KOPT-K1 (cell line): Measurements from ENCODE around the gene MYCN.

Experiments
- H3K27ac ChIP-seq: fragments of 200-600 bp; sonication (generic); 2 replicates; pipeline ENCODE4 v1.5.1; 2016; ENCODE audit warnings: antibody characterized with exemption, mild to moderate bottlenecking, low read depth, low read length; ENCODE audit not compliant: poor library complexity, severe bottlenecking
- H3K36me3 ChIP-seq: fragments of 200-600 bp; sonication (generic); 2 replicates; pipeline ENCODE4 v1.5.1; 2017; ENCODE audit warnings: antibody characterized with exemption, mild to moderate bottlenecking, low read length, moderate library complexity; ENCODE audit not compliant: insufficient read depth
- H3K9me3 ChIP-seq: fragments of 200-600 bp; sonication (generic); 2 replicates; pipeline ENCODE4 v1.5.1; 2017; ENCODE audit warnings: antibody characterized with exemption, low read length, mild to moderate bottlenecking; ENCODE audit not compliant: insufficient read depth, poor library complexity, severe bottlenecking

Gene MYCN

GRCh38 chr2:15934291-15934945, 5.9 kb upstream of the MYCN start:
- Histone ChIP-seq H3K9me3 (peaks cover 4% of the 10 kb centered on the region), H3K27ac (no peak overlapping the region)

DNA sequence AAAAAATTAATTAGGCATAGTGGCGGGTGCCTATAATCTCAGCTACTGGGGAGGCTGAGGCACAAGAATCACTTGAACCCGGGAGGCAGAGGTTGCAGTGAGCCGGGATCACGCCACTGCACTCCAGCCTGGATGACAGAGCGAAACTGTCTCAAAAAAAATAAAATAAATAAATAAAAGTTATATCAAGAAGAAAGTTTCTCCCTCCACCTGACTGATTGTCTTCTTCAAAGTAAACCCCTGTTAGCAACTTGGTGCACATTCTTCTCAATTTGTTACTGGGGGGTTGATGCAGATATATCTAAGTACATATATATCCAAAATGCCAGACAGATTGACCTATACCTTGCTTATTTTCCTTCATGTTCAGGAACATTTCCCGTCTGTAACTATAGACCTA, 5.2 kb upstream of the MYCN start:
- no peak overlapping the region for H3K27ac ChIP-seq
- peaks cover 10% of the 10 kb centered on the region for H3K9me3 ChIP-seq
- H3K36me3 ChIP-seq = no peaks in the 10 kb centered on the region

More at GRCh38 chr2:15934291-15934945, 5.9 kb upstream of the MYCN start:
- H3K36me3 ChIP-seq = no peaks in the 10 kb centered on the region

DNA sequence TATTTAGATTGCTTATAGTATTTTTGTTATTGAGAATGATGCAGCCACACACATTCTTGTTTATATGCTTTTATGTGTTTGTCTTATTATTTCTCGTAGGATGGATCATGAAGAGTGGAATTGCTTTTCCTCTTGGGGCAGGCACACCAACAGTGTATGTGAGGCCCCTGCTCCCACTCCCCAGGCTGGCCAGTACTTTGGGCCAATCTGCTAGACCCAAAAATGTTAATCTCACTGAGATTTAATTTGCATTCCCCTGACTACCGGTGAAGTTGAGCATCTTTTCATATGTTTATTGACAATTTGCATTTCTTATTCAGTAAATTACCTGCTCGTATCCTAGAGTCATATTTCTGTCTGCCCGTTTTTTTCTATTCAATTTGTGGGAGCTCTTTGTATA, 4.7 kb upstream of the MYCN start:
- peaks cover 10% of the 10 kb centered on the region for H3K9me3 ChIP-seq
- H3K27ac ChIP-seq = no peak overlapping the region
- no peaks in the 10 kb centered on the region for H3K36me3 ChIP-seq

DNA sequence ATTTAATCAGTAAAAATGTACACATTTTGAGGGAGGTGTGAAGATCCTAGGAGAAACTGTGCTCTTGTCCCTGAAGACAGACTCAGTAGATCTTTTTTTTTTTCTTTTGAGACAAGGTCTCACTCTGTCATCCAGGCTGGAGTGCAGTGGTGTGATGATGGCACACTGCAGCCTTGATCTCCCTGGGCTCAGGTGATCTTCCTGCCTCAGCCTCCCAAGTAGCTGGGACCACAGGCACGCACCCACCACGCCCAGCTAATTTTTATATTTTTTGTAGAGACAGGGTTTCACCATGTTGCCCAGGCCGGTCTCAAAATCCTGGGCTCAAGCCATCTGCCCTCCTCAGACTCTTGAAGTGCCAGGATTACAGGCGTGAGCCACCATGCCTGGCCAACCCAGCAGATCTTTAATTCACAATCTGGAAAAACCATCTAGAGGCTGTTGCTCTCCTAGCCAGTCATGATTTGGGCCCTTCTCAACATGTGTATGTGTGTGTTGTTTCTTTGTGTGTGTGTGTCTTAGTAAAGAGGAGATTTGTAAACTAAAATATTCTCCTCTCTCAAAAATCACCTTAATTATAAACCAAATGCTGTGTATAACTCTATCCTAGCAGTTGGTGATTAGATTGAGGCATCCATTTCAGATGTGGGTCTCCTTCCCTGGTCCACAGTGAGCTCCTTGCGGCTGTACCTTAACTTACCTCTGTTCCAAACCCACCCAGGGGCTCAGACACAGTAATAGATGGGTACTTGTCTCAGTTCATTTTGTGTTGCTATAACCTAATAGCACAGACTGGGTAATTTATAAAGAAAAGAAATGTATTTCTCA, 3.9 kb upstream of the MYCN start:
- Histone ChIP-seq H3K27ac (no peak overlapping the region), H3K9me3 (peaks cover 10% of the 10 kb centered on the region), H3K36me3 (no peaks in the 10 kb centered on the region)

GRCh38 chr2:15937105-15937881, 3.1 kb upstream of the MYCN start:
- Histone ChIP-seq H3K9me3 (peaks cover 10% of the 10 kb centered on the region), H3K36me3 (no peaks in the 10 kb centered on the region)

GRCh38 chr2:15937882-15938802, 2.2 kb upstream of the MYCN start:
- Histone ChIP-seq H3K9me3 (peaks cover 10% of the 10 kb centered on the region), H3K36me3 (no peaks in the 10 kb centered on the region), H3K27ac (no peak overlapping the region)

More at GRCh38 chr2:15937105-15937881, 3.1 kb upstream of the MYCN start:
- no peak overlapping the region for H3K27ac ChIP-seq

DNA sequence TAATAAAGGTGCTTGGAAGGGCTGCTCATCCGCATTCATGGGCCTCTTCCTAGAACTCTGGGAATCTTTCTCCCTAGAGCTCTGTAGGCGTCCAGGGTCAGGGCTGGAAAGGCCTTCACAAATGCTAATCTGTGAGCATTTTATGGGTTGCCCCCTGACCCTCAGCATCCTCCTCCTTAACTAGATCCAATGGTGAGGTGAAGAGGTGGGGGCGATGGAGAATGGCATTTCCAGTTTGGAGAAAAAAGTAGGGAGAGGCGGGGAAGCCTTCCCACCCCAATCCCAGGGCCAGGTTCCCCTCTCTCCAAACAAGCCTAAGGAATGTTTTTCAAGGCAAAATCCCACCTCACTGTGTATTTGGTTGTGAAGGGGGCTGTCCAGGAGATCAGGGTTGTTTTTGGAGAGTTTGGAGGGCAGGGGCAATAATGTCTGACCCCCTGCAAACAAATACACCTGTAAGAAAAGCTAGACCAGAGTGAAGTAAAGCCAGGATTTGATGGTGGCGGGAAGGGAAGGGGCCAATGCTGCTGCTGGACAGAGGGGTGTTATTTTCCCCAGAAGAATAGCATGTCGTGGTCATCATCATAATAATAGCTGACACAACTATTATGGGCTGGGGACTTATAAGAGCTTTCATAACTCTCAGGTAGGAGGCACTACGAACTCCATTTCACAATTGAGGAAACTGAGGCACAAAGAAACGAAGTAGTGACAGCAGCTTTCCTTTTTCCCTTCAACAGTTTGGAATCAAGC, 1.4 kb upstream of the MYCN start:
- Histone ChIP-seq H3K27ac (no peak overlapping the region), H3K9me3 (peaks cover 10% of the 10 kb centered on the region), H3K36me3 (no peaks in the 10 kb centered on the region)

- Histone ChIP-seq H3K36me3 (no peaks in the 10 kb centered on the region), H3K27ac (no peak overlapping the region), H3K9me3 (peaks cover 10% of the 10 kb centered on the region)
Observed at GRCh38 chr2:15939556-15939853, 845 bp upstream of the MYCN start.

- H3K36me3 ChIP-seq = no peaks in the 10 kb centered on the region
- H3K27ac ChIP-seq = no peak overlapping the region
- peaks cover 10% of the 10 kb centered on the region for H3K9me3 ChIP-seq
Observed at GRCh38 chr2:15940661-15941480, 521 bp downstream of the MYCN start.

DNA sequence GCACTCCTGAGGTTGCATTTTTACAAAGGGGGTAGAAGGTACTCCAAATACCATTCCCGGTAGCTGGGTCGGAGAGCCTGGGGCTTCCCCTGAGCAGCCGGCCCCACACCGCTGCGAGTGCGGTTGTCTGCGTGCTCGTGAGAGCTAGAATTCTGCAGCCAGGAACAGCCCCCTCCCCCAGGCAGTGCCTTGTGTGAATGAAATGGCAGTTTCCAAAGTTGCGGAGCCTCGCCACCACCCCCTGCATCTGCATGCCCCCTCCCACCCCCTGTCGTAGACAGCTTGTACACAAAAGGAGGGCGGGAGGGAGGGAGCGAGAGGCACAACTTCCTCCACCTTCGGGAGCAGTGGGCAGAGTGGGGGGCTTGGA, 1.1 kb downstream of the MYCN start:
- Histone ChIP-seq H3K9me3 (peaks cover 10% of the 10 kb centered on the region), H3K36me3 (no peaks in the 10 kb centered on the region), H3K27ac (no peak overlapping the region)

DNA sequence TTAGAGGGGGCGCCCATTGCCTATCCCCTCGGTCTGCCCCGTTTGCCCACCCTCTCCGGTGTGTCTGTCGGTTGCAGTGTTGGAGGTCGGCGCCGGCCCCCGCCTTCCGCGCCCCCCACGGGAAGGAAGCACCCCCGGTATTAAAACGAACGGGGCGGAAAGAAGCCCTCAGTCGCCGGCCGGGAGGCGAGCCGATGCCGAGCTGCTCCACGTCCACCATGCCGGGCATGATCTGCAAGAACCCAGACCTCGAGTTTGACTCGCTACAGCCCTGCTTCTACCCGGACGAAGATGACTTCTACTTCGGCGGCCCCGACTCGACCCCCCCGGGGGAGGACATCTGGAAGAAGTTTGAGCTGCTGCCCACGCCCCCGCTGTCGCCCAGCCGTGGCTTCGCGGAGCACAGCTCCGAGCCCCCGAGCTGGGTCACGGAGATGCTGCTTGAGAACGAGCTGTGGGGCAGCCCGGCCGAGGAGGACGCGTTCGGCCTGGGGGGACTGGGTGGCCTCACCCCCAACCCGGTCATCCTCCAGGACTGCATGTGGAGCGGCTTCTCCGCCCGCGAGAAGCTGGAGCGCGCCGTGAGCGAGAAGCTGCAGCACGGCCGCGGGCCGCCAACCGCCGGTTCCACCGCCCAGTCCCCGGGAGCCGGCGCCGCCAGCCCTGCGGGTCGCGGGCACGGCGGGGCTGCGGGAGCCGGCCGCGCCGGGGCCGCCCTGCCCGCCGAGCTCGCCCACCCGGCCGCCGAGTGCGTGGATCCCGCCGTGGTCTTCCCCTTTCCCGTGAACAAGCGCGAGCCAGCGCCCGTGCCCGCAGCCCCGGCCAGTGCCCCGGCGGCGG, 1.7 kb downstream of the MYCN start:
- H3K36me3 ChIP-seq = no peaks in the 10 kb centered on the region
- no peak overlapping the region for H3K27ac ChIP-seq
- peaks cover 10% of the 10 kb centered on the region for H3K9me3 ChIP-seq

- Histone ChIP-seq H3K27ac (no peak overlapping the region), H3K9me3 (peaks cover 10% of the 10 kb centered on the region), H3K36me3 (no peaks in the 10 kb centered on the region)
Observed at GRCh38 chr2:15942711-15943345, 2.5 kb downstream of the MYCN start.
